ENCODE results near the gene GPR119.
"Not testable (repeated sequence)": the region's sequence is repeated elsewhere in the genome, so short reads cannot be mapped to it uniquely, and the experiment has no call there.

GPR119 gene

GRCh38 chrX:130385520-130385919 lies at the start of gene GPR119:
Gene GPR119, minus strand, starts transcription at chrX:130385674. Its CDS starts 227 bp downstream, at chrX:130385447.
- DNase-seq (ENCODE audit: extremely low read depth in 1 of 2, low read depth in 1 of 2), result no peak

DNA sequence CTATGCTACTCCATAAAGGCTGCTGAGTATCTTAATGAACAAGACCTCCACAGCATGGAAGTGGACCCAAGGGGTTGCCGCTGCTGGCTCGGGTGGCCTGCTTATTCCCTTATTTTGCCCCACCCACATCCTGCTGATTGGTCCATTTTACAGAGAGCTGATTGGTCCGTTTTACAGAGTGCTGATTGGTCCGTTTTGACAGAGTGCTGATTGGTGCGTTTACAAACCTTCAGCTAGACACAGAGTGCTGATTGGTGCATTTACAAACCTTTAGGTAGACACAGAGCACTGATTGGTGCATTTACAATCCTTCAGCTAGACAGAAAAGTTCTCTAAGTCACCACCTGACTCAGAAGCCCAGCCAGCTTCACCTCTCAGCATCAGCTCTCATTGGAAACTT lies 43.8 kb upstream of the GPR119 start:
- not testable (repeated sequence) for DNase-seq (ENCODE audit: extremely low read depth in 1 of 2, low read depth in 1 of 2)

DNA sequence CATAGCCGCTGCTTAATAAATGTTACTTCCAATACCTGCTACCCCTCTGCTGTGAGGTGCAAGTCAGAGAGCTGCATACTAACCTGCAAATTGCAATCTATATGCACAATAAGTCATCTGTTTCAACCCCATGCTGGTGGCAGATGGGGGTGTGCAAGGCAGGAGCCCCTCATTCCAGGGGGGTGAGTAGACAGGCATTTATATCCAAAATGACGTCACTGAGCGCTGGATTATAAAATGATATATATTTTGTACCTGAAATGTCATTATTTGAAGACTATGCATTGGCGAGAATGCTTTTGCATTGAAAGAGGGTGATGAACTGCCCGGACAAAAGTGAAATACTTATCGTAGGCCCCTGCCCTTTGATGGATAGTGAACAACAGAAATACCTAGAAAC lies 41.1 kb upstream of the GPR119 start:
- no peak for DNase-seq (ENCODE audit: extremely low read depth in 1 of 2, low read depth in 1 of 2)

DNA sequence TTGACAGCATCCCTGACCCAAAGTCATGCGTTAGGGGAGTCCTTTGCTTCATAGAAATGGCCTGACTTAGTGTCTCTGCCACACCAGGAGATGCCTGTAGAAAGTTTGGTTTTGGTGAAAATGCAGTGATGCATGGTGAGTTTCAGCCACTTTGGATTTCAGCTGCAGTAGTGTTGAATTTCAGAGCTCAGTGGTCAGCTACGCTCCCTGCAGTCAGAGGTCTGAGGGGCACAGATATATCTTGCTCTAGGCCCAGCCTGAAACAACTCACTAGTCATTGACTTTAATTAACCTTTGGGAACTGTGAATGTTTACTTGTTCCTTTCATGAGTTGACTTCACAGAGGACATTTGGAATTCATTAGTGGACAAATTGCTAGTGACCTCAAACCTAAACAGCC lies 33.8 kb upstream of the GPR119 start:
- no peak for DNase-seq (ENCODE audit: extremely low read depth in 1 of 2, low read depth in 1 of 2)

DNA sequence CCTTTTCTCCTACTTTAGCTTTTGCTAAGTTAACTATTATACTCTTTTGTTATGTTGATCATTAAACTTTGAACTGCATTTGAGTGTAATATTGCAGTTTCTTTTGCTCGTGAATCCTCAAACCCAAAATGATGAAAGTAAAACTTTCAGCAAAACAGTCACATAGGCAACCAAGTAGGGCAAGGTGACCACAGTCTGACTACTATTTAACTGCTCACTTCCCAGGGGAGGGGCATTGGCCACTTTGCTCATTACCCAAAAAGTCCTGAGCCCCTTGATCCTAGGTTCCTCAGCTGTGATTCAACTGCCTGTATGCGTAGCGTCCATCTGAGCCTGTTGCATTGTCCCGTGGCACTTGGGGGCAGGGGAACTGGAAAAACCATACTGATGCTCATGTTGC lies 33.3 kb upstream of the GPR119 start:
- no peak for DNase-seq (ENCODE audit: extremely low read depth in 1 of 2, low read depth in 1 of 2)

GRCh38 chrX:130418066-130418465 lies 32.6 kb upstream of the GPR119 start:
- DNase-seq (ENCODE audit: extremely low read depth in 1 of 2, low read depth in 1 of 2), result no peak

- no peak for DNase-seq (ENCODE audit: extremely low read depth in 1 of 2, low read depth in 1 of 2)
These were observed 31.3 kb upstream of the GPR119 start for GRCh38 chrX:130416785-130417184.

DNA sequence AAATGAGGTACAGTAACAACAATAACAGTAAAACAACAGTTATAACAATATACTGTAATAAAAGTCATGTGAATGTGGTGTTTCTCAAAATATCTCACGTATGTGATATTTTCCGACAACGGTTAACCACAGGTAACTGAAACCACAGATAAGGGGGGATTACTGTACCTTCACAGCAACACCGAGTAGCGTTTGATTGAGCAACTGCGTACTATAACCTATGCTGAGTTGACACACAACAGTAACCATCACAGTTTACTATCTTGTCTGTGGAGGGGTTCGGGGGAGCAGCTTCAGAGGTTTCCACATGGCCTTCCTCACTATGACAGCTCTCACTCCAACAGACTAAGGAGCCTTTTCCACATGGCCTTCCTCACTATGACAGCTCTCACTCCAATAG lies 29.7 kb upstream of the GPR119 start:
- no peak for DNase-seq (ENCODE audit: extremely low read depth in 1 of 2, low read depth in 1 of 2)

GRCh38 chrX:130414800-130415199 lies 29.3 kb upstream of the GPR119 start:
- DNase-seq (ENCODE audit: extremely low read depth in 1 of 2, low read depth in 1 of 2), result no peak

DNA sequence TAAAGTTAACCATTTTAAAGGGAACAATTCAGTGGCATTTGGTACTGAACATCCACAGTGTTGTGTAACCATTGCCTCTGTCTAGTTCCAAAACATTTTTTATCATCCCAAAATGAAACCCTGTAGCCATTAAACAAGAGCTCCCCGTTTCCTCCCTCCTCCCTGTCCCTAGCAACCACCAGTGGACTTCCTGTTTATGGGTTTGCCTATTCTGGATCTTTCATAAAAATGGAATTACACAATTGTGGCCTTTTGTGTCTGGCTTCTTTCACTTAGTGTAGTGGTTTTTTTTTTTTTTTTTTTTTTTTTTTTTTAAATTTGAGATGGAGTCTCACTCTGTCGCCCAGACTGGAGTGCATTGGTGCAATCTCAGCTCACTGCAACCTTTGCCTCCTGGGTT lies 27.9 kb upstream of the GPR119 start:
- no peak for DNase-seq (ENCODE audit: extremely low read depth in 1 of 2, low read depth in 1 of 2)

GRCh38 chrX:130402208-130402684 lies 16.8 kb upstream of the GPR119 start:
- no peak for DNase-seq (ENCODE audit: extremely low read depth in 1 of 2, low read depth in 1 of 2)

GRCh38 chrX:130401415-130402207 lies 16.1 kb upstream of the GPR119 start, which contains the start of gene RBMX2:
Gene RBMX2, plus strand, starts transcription at chrX:130401987. Its CDS starts 46 bp downstream, at chrX:130402033.
- DNase-seq (ENCODE audit: extremely low read depth in 1 of 2, low read depth in 1 of 2), result peak; percentile 19 to 48

DNA sequence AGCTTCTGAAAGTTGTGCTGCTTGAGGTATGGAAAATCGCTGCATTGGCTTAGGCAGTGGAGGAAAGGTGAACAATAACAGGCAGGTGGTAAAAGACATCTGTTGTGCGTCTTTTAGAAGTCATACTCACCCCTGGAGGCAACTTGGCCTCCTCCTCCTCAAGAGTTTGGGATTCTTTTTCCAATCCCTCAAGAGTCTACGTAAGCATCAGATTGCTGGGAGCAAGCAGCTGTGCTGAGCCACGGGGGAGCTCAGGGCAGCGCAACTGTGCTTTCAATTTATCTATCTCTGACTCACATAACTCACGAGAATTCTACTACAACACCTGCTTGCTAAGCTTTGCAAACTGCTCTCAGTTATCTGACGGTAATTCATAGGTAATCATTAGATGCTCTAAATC lies 9.9 kb upstream of the GPR119 start:
- no peak for DNase-seq (ENCODE audit: extremely low read depth in 1 of 2, low read depth in 1 of 2)

- no peak for DNase-seq (ENCODE audit: extremely low read depth in 1 of 2, low read depth in 1 of 2)
These were observed 8.1 kb upstream of the GPR119 start for GRCh38 chrX:130393451-130394074.

GRCh38 chrX:130386408-130386808 lies 934 bp upstream of the GPR119 start:
- no peak for DNase-seq (ENCODE audit: extremely low read depth in 1 of 2, low read depth in 1 of 2)

DNA sequence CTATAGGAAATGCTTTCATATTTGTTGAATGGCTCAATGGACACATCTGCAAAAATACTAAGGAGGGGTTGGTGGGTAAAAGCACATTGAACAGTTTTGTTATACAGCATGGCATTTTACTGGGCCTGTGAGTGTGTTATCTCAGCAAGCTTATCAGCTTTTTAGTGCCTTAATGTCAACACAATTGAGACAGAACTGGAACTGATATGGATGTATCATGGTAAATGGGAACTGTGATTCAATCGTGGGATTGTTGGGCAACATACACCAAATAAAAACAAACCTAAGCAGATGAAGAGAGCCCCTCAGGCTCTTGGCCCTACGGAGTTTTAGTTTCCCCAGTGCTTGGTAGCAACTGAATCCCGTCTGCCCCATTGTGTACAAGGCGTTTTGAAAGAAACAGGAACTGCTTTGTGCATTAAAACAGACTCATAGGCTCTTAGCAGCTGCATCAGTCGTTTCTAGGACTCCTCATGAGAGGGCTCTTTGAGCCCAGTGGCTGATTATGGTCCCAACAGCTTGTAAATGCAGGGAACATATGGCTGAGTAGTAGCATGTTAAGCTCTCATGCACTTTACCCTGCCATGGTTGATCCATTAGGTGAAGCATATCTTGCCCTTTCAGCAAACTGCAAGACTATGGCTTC lies 7.3 kb downstream of the GPR119 start:
- DNase-seq (ENCODE audit: extremely low read depth in 1 of 2, low read depth in 1 of 2), result no peak

GRCh38 chrX:130376077-130376476 lies 9.4 kb downstream of the GPR119 start:
- no peak for DNase-seq (ENCODE audit: extremely low read depth in 1 of 2, low read depth in 1 of 2)

DNA sequence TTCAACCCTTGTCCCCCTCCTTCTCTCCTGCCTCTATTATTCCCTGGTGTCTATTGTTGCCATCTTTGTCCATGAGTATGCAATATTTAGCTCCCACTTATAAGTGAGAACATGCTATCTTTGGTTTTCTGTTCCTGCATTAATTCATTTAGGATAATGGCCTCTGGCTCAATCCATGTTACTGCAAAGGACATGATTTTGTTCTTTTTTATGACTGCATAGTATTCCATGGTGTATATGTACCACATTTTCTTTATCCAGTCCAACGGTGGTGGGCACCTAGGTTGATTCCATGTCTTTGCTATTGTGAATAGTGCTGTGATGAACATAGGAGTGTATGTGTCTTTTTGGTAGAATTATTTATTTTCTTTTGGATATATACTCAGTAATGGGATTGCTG lies 33.4 kb downstream of the GPR119 start:
- not testable (repeated sequence) for DNase-seq (ENCODE audit: extremely low read depth in 1 of 2, low read depth in 1 of 2)

GRCh38 chrX:130351567-130351966 lies 33.9 kb downstream of the GPR119 start:
- DNase-seq (ENCODE audit: extremely low read depth in 1 of 2, low read depth in 1 of 2), result no peak

- DNase-seq (ENCODE audit: extremely low read depth in 1 of 2, low read depth in 1 of 2), result no peak
These were observed 38.2 kb downstream of the GPR119 start for GRCh38 chrX:130347321-130347720.

DNA sequence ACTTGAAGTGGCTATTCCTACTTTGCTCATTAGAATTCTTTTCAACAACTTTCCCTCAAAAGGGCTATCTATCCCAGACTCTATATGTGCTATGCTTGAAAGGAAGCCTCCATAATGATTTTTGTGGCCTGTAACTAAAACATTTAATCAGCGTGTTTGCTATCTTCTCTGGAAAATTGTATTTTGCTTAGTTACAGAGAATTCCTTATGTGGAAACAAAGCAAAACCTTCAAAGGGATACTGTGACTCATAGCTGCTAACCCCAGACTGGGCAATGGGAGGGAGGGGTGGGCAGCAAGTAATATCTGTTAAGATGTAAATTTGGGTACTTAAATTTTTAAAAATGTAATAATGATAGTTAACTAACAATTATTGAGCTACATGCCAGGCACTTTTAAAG lies 42.1 kb downstream of the GPR119 start:
- DNase-seq (ENCODE audit: extremely low read depth in 1 of 2, low read depth in 1 of 2), result no peak

GRCh38 chrX:130340271-130340670 lies 45.2 kb downstream of the GPR119 start:
- no peak for DNase-seq (ENCODE audit: extremely low read depth in 1 of 2, low read depth in 1 of 2)

All from activated CD8-positive, alpha-beta memory T cell treated with anti-CD3 and anti-CD28 coated beads for 1 hour (primary cell).